Upper lobe of left lung (tissue), 4 donors: ENCODE data around the gene SGCD.

Source experiments
- EP300 ChIP-seq, 4 donors: sonication (generic); formaldehyde crosslinking; IDR thresholded peaks; one replicate each; pipeline ENCODE4 v1.5.1; 2017; ENCODE audit warnings: antibody characterized with exemption in 4 of 4, control low read depth in 2 of 4
- POLR2A ChIP-seq, 4 donors: fragments of 450-650 bp; IDR thresholded peaks; one replicate each; pipeline ENCODE4 v1.5.1; 2016 to 2017; ENCODE audit warnings: antibody characterized with exemption in 4 of 4, mild to moderate bottlenecking in 2 of 4
- POLR2AphosphoS5 ChIP-seq, 2 donors: sonication (generic); formaldehyde crosslinking; IDR thresholded peaks; one replicate each; pipeline ENCODE4 v1.5.1; 2017; ENCODE audit warnings: antibody characterized with exemption in 2 of 2
- TF ChIP-seq, protein P1 (sequence below), 6 experiments: fragments of 450-650 bp in 4 of 6; fragments of 200-600 bp in 2 of 6; sonication (generic) in 2 of 6; IDR thresholded peaks; one replicate each; pipeline ENCODE4 v1.5.1; 2016 to 2019; ENCODE audit warnings: antibody characterized with exemption in 6 of 6

DNA sequence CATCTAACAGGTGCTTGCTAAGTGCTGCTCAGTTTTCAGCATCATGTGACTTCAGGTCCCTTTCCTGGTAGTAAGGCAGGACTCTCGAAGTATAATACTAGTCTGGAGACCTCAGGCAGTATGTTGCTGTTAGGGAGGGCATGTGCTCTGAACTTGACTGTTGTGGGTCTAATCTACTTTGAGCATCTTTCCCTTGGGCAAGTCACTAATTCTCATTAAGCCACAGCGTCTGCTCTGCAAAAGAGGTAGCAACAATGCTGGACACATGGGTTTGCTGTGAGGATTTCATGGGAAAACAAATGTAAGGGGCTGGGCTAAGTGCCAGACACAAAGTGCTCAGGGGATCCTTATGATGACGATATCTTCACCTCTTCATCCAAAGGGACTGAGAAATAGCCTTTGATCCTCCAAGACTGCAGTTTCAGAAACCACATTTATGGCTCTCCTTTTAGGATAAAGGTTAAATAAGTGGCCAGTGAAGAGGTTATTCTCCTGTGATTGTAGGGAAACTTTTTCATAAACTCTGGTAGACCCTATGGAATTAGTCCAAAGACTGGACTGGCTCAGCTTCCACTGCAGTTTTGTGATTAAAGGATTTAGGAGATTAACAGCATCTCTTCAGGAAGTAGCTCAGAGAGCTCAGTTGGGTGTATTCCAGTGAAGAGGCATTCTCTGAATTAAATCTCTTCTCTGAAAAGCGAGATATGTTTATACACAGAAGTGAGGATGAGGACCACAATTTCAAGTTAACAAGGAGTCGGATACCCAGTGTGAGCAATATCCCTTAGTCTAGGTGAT lies 216.6 kb downstream of the SGCD start:
- TF ChIP-seq, protein P1, sequence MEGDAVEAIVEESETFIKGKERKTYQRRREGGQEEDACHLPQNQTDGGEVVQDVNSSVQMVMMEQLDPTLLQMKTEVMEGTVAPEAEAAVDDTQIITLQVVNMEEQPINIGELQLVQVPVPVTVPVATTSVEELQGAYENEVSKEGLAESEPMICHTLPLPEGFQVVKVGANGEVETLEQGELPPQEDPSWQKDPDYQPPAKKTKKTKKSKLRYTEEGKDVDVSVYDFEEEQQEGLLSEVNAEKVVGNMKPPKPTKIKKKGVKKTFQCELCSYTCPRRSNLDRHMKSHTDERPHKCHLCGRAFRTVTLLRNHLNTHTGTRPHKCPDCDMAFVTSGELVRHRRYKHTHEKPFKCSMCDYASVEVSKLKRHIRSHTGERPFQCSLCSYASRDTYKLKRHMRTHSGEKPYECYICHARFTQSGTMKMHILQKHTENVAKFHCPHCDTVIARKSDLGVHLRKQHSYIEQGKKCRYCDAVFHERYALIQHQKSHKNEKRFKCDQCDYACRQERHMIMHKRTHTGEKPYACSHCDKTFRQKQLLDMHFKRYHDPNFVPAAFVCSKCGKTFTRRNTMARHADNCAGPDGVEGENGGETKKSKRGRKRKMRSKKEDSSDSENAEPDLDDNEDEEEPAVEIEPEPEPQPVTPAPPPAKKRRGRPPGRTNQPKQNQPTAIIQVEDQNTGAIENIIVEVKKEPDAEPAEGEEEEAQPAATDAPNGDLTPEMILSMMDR (IDR thresholded peaks at IDR 0.05) = no peak
- no peak for TF ChIP-seq POLR2A (IDR thresholded peaks at IDR 0.05)
- TF ChIP-seq POLR2AphosphoS5 (IDR thresholded peaks at IDR 0.05) = no peak
- no peak for TF ChIP-seq EP300 (IDR thresholded peaks at IDR 0.05)
